ENCODE measurements around the gene ADH4. TPM values are rescaled to one million over a fixed set of nuclear protein-coding genes. Genes with fewer than 3 reads are reported as not detected.
"Not testable (repeated sequence)": the region's sequence is repeated elsewhere in the genome, so short reads cannot be mapped to it uniquely, and the experiment has no call there.

ADH4 gene
- total RNA-seq, 1 experiment from 2014 or later = not detected

DNA sequence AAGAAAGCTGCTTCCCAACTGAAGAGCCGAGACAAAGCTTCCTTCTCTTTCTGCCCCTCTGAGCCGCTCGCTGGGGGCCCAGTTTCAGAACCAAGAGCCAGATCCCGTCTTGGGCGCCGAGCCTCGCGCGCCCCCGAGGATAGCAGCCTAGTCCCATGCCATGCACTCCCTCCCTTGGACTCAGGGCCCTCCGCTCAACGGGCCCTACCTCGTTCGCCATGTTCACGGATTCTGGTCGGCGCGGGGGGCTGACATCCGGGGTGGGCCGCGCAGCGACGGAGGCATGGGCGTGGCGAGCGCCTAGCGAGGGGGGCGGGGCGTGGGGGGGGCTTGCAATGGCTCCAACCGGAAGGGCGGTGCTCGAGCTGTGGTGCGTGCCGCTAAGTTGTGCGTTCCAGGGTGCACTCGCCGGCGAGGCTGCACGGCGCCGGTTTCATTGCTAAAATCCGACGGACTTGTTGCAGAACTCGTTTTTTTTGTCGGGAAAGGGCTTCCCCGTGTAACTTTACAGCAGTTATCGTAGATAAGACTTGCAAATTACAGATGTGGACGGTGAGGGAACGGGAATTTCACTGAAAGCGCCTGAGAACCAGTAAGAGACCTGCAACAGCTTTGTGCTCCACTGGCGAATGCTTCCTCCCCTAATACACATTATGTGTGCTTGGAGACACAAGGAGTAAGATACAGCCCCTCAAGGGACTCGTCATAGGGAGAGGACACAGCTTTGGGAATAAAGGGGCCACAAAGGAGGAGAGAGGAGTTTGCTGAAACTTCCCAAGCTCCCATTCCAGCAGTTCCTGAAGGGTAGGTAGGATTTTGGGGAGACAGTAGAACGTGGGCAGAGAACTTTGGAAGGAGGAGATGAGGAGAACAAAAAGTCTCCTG lies 55.4 kb downstream of the ADH4 start, which contains the start of gene ADH5:
Gene ADH5, minus strand, starts transcription at position 308 of the 885 bp plus-strand sequence. Its CDS starts 88 bp downstream, at position 220.
- ChIA-PET CTCF (interaction anchor here (0.6 to 2.1 kb wide), 6 partner anchors 14 to 375 kb away, joined by 3 to 9 read pairs (median 4); partner anchors contain the start of gene METAP1), POLR2A (interaction anchor here (0.6 to 3.1 kb wide), 34 partner anchors 9 to 860 kb away, joined by 3 to 42 read pairs (median 4); partner anchors contain the start of genes EIF4E and METAP1)
- H3K4me1 Mint-ChIP-seq (ENCODE audit: insufficient read depth, unreplicated experiment) = peaks cover 35% of the 10 kb centered on the region

DNA sequence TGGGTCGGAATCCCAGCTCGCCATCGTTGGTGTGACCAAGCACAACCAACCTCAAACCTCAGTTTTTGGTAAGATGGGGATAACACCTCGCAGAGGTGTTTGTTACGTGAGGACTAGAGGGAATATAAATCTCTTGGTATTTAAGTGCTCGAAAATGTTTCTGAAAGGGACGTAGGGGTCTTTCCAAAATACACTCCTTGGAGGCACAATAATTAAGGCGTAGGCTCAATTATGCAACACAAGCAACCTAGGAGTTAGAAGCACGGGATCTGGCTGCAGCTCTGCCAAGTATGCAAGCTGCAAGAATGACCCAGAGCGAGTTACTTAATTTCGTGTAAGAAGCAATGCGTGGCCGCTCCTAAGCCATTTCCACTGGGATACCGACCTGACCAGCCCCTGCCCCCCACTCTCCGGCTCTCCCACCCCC lies 56.1 kb downstream of the ADH4 start:
- TF ChIP-seq, protein P1, sequence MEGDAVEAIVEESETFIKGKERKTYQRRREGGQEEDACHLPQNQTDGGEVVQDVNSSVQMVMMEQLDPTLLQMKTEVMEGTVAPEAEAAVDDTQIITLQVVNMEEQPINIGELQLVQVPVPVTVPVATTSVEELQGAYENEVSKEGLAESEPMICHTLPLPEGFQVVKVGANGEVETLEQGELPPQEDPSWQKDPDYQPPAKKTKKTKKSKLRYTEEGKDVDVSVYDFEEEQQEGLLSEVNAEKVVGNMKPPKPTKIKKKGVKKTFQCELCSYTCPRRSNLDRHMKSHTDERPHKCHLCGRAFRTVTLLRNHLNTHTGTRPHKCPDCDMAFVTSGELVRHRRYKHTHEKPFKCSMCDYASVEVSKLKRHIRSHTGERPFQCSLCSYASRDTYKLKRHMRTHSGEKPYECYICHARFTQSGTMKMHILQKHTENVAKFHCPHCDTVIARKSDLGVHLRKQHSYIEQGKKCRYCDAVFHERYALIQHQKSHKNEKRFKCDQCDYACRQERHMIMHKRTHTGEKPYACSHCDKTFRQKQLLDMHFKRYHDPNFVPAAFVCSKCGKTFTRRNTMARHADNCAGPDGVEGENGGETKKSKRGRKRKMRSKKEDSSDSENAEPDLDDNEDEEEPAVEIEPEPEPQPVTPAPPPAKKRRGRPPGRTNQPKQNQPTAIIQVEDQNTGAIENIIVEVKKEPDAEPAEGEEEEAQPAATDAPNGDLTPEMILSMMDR (IDR thresholded peaks at IDR 0.05; ENCODE audit: unreplicated experiment) = no peak
- DNase-seq (ENCODE audit: unreplicated experiment) = peak; percentile 89
- Mint-ChIP-seq H3K36me3 (ENCODE audit: insufficient read depth, unreplicated experiment) (peaks cover 55% of the 10 kb centered on the region), H3K4me3 (ENCODE audit: unreplicated experiment) (peak overlapping the region; percentile 89), H3K9me3 (ENCODE audit: unreplicated experiment) (no peaks in the 10 kb centered on the region), H3K27me3 (ENCODE audit: insufficient read depth, unreplicated experiment) (no peaks in the 10 kb centered on the region), H3K27ac (ENCODE audit: low read depth, unreplicated experiment) (peak overlapping the region; percentile 72), H3K4me1 (ENCODE audit: insufficient read depth, unreplicated experiment) (peaks cover 35% of the 10 kb centered on the region)
- intact Hi-C loops (cut with micrococcal nuclease) = loop anchor here (1.0 kb wide), 1 partner anchor 93 kb away; the partner anchor contains the start of gene METAP1
- ChIA-PET CTCF (interaction anchor here (0.6 to 2.1 kb wide), 5 partner anchors 13 to 317 kb away, joined by 3 to 9 read pairs (median 4); partner anchors contain the start of gene METAP1), POLR2A (interaction anchor here (0.6 to 3.1 kb wide), 25 partner anchors 9 to 414 kb away, joined by 3 to 42 read pairs (median 5); partner anchors contain the start of genes EIF4E and METAP1)
- BruUV-seq (replicated peaks) = TSS peak; percentile 56

More for the DNA sequence above, 55.4 kb downstream of the ADH4 start, which contains the start of gene ADH5:
- TF ChIP-seq, protein P1 (IDR thresholded peaks at IDR 0.05; ENCODE audit: unreplicated experiment) = no peak
- peaks cover 48% of the 10 kb centered on the region for H3K36me3 Mint-ChIP-seq (ENCODE audit: insufficient read depth, unreplicated experiment)
- no peaks in the 10 kb centered on the region for H3K27me3 Mint-ChIP-seq (ENCODE audit: insufficient read depth, unreplicated experiment)
- H3K27ac Mint-ChIP-seq (ENCODE audit: low read depth, unreplicated experiment) = peak within 1 kb of the TSS; percentile 72
- intact Hi-C loops (cut with micrococcal nuclease) = loop anchor here (1.0 kb wide), 1 partner anchor 93 kb away; the partner anchor contains the start of gene METAP1
- peak within 1 kb of the TSS; percentile 89 for H3K4me3 Mint-ChIP-seq (ENCODE audit: unreplicated experiment)
- peak; percentile 84 for DNase-seq (ENCODE audit: unreplicated experiment)
- BruUV-seq (replicated peaks) = TSS peak; percentile 80
- no peaks in the 10 kb centered on the region for H3K9me3 Mint-ChIP-seq (ENCODE audit: unreplicated experiment)

DNA sequence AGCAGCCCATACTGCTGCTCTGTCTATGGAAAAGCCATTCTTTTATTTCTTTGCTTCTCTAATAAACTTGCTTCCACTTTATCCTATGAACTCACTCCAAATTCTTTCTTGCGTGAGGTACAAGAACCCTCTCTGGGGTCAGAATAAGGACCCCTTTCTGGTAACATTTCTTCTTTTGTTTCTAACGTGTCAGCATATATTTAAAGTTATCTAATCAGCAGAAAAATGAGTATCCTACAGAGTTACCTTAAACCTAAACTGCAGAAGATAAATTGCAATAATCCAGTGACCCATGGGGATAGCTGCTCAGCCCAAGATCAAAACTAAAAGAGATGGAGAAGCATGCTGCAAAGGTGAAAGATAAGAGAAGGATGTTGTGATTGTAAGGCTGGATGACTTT lies 59.5 kb downstream of the ADH4 start:
- no TSS peak for BruUV-seq (replicated peaks)
- Mint-ChIP-seq H3K36me3 (ENCODE audit: insufficient read depth, unreplicated experiment) (peaks cover 89% of the 10 kb centered on the region), H3K27ac (ENCODE audit: low read depth, unreplicated experiment) (no peak overlapping the region), H3K4me3 (ENCODE audit: unreplicated experiment) (no peak overlapping the region), H3K9me3 (ENCODE audit: unreplicated experiment) (no peaks in the 10 kb centered on the region), H3K27me3 (ENCODE audit: insufficient read depth, unreplicated experiment) (no peaks in the 10 kb centered on the region), H3K4me1 (ENCODE audit: insufficient read depth, unreplicated experiment) (peaks cover 11% of the 10 kb centered on the region)
- intact Hi-C loops (cut with micrococcal nuclease) = no loop called here
- DNase-seq (ENCODE audit: unreplicated experiment) = no peak
- POLR2A ChIA-PET = interaction anchor here (0.5 kb wide), 1 partner anchor 134 kb away, joined by 3 read pairs; the partner anchor contains the start of gene ADH6
- CTCF ChIA-PET = no interaction called here
- TF ChIP-seq, protein P1 (IDR thresholded peaks at IDR 0.05; ENCODE audit: unreplicated experiment) = no peak

DNA sequence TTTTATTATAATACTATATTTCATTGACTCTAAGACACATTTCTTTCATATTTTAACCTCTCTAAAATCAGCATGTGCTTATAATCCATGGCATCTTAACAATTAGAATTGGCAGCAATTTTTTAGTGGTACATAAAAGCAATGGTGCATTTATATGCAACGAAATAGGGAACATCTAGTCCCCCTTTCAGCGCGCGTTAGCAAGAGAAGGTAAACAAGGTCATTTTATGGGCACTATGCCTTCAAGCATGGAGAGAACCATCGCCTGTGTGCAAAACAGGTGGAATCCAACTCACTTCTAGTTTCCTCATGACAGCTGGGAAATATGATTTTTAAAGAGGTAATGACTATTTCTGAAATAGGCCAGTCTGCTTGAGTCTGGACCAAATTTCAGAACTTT lies 61.9 kb downstream of the ADH4 start:
- TF ChIP-seq, protein P1 (IDR thresholded peaks at IDR 0.05; ENCODE audit: unreplicated experiment) = no peak
- no peaks in the 10 kb centered on the region for H3K9me3 Mint-ChIP-seq (ENCODE audit: unreplicated experiment)
- H3K27ac Mint-ChIP-seq (ENCODE audit: low read depth, unreplicated experiment) = no peak overlapping the region
- DNase-seq (ENCODE audit: unreplicated experiment) = no peak
- peaks cover 11% of the 10 kb centered on the region for H3K4me1 Mint-ChIP-seq (ENCODE audit: insufficient read depth, unreplicated experiment)
- peaks cover 95% of the 10 kb centered on the region for H3K36me3 Mint-ChIP-seq (ENCODE audit: insufficient read depth, unreplicated experiment)
- intact Hi-C loops (cut with micrococcal nuclease) = no loop called here
- H3K27me3 Mint-ChIP-seq (ENCODE audit: insufficient read depth, unreplicated experiment) = no peaks in the 10 kb centered on the region
- H3K4me3 Mint-ChIP-seq (ENCODE audit: unreplicated experiment) = no peak overlapping the region
- ChIA-PET POLR2A (no interaction called here), CTCF (interaction anchor here (0.6 kb wide), 1 partner anchor 431 kb away, joined by 4 read pairs; no protein-coding TSS in a partner anchor)
- BruUV-seq (replicated peaks) = no TSS peak

DNA sequence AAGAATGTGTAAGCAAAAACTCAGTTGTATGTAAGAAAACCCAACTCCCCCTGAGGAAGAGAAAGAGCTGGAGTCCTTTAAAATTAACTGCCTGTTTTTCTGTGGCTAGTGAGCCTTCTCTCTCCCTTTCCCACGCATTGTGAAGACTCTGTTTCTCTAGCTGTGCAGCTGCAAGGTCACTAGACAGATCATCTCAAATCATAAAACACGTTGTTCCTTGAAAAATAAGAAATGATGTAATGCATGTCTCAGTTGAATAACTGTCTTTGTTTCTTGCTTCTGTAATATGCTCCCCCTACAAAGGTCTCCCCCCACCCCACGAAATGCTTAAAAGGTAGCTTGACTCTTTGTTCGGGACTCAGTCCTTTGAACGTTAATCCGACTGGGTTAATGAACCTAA lies 63.2 kb downstream of the ADH4 start:
- DNase-seq (ENCODE audit: unreplicated experiment); intact Hi-C loops (cut with micrococcal nuclease); H3K9me3 Mint-ChIP-seq (ENCODE audit: unreplicated experiment); H3K4me3 Mint-ChIP-seq (ENCODE audit: unreplicated experiment); H3K4me1 Mint-ChIP-seq (ENCODE audit: insufficient read depth, unreplicated experiment); H3K27me3 Mint-ChIP-seq (ENCODE audit: insufficient read depth, unreplicated experiment); H3K27ac Mint-ChIP-seq (ENCODE audit: low read depth, unreplicated experiment); BruUV-seq (replicated peaks); CTCF ChIA-PET: not testable (repeated sequence)
- peaks cover 98% of the 10 kb centered on the region for H3K36me3 Mint-ChIP-seq (ENCODE audit: insufficient read depth, unreplicated experiment)
- POLR2A ChIA-PET = interaction anchor here (0.7 kb wide), 1 partner anchor 82 kb away, joined by 5 read pairs; no protein-coding TSS in a partner anchor

Data from MCF 10A (cell line).